Raji (cell line): ENCODE results near the gene TPK1.

Experiments used
- POLR2A ChIP-seq: IDR thresholded peaks from 2 replicates; pipeline ENCODE4 v1.6.1; 2011; ENCODE audit warnings: low read depth, low read length, control low read depth; ENCODE audit not compliant: insufficient read depth

The TPK1 gene

DNA sequence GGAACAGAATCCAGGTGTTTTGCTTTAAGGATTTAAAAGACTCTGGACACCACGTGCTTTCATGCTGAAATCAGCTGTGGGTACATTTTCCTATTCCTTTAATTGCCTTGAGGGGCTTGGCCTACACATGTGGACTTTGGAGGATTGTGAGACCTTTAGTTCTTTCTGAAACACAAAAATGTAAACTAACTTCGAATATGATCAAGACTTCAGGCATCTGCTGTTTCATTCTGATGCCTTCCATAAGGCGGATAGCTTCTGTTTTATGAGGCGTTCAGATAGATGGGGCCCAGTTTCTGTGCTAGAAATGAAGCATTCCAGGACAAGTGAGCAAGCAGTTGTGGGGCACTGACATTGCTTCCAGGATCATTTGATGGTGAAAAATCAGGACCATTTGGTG is 430.9 kb downstream of the TPK1 start:
- TF ChIP-seq POLR2A, result no peak

- no peak for TF ChIP-seq POLR2A
Measured at GRCh38 chr7:144403649-144404061, 432.2 kb downstream of the TPK1 start, which contains the start of gene NOBOX. Gene NOBOX, minus strand, starts transcription at chr7:144403693.

DNA sequence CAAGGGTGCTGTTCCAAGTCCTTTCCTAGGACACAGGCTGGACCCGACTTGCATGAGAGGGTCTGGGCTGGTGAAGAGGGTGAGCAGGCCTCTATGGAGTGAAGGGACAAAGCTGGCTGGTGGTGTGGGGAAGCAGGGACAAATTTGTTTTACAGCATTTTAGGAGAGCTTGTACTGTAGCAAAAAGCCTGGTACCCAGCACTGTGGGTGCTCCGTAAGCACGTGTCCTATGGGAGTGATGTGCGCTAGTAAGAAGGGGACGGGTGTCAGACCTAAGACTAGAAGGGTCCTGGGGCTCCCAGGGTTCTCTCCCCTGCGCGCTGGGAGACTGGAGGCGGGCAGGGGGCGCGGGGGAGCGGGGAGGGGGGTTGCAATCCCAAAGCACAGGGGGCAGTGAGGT is 432.8 kb downstream of the TPK1 start:
- TF ChIP-seq POLR2A, result no peak
